Mammary epithelial cell (primary cell): ENCODE measurements around the gene DNAH3.

Experiments used
- EZH2 ChIP-seq: IDR thresholded peaks from 2 replicates; pipeline ENCODE4 v1.6.1; 2012; ENCODE audit warnings: low read length, inconsistent platforms, borderline replicate concordance
- TF ChIP-seq, protein P1 (sequence below), 2 donors: IDR thresholded peaks in 1 of 2; conservative IDR thresholded peaks in 1 of 2; 2 replicates each; pipeline ENCODE4 v1.5.1; 2011 to 2012; ENCODE audit warnings: inconsistent platforms in 2 of 2, low read length in 2 of 2, mild to moderate bottlenecking in 2 of 2, control low read depth in 1 of 2, low read depth in 1 of 2; ENCODE audit not compliant: insufficient read depth in 1 of 2; ENCODE audit errors: extremely low read depth in 1 of 2

DNA sequence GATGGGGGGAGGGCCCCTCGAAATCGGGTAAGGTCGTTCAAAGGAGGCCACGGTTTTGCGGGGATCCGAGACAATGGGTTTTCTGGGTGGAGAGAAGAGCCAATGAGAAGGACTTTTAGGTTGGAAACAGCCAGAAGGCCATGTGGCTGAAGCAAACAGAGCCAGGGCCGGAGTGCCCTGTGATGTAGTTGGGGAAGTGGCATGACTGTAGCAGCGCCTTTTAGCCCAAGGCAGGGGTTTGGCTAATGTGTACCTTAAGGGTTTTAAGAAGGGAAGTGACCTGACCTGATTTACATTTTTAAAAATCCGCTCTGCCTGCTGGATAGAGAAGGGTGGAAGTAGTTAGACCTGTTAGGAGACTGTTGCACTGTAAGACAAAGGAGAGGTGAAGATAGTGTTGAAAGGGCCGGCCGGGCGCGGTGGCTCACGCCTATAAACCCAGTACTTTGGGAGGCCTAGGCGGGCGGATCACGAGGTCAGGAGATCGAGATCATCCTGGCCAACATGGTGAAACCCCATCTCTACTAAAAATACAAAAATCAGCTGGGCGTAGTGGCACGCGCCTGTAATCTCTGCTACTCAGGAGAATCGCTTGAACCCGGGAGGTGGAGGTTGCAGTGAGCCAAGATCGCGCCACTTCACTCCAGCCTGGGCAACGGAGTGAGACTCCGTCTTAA lies 249.1 kb downstream of the DNAH3 start:
- TF ChIP-seq EZH2: no peak
- TF ChIP-seq, protein P1, sequence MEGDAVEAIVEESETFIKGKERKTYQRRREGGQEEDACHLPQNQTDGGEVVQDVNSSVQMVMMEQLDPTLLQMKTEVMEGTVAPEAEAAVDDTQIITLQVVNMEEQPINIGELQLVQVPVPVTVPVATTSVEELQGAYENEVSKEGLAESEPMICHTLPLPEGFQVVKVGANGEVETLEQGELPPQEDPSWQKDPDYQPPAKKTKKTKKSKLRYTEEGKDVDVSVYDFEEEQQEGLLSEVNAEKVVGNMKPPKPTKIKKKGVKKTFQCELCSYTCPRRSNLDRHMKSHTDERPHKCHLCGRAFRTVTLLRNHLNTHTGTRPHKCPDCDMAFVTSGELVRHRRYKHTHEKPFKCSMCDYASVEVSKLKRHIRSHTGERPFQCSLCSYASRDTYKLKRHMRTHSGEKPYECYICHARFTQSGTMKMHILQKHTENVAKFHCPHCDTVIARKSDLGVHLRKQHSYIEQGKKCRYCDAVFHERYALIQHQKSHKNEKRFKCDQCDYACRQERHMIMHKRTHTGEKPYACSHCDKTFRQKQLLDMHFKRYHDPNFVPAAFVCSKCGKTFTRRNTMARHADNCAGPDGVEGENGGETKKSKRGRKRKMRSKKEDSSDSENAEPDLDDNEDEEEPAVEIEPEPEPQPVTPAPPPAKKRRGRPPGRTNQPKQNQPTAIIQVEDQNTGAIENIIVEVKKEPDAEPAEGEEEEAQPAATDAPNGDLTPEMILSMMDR (conservative IDR thresholded peaks at IDR 0.05 in 1 of 2, IDR thresholded peaks at IDR 0.05 in 1 of 2; ENCODE audit: extremely low read depth in 1 of 2, insufficient read depth in 1 of 2, low read depth in 1 of 2, low read length in 2 of 2): no peak
